Measurements from ENCODE around the gene SCT.

The SCT gene

DNA sequence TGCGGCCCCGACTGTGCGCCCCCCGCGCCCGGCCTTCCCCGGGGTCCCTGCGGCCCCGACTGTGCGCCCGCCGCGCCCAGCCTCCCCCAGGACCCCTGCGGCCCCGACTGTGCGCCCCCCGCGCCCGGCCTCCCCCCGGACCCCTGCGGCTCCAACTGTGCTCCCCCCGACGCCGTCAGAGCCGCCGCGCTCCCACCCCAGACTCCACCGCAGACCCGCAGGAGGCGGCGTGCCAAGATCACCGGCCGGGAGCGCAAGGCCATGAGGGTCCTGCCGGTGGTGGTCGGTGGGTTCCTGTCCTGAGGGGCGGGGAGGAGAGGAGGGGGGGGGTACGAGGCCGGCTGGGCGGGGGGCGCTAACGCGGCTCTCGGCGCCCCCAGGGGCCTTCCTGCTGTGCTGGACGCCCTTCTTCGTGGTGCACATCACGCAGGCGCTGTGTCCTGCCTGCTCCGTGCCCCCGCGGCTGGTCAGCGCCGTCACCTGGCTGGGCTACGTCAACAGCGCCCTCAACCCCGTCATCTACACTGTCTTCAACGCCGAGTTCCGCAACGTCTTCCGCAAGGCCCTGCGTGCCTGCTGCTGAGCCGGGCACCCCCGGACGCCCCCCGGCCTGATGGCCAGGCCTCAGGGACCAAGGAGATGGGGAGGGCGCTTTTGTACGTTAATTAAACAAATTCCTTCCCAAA is 13.2 kb upstream of the SCT start:
- Histone ChIP-seq H2AFZ (ENCODE audit: low read length) (no peak overlapping the region), H3K9me3 (ENCODE audit: low read length) (no peaks in the 10 kb centered on the region), H3K4me1 (ENCODE audit: insufficient read depth, low read length, severe bottlenecking) (no peaks in the 10 kb centered on the region), H3K9me2 (ENCODE audit: low read depth, low read length) (no peaks in the 10 kb centered on the region), H3K4me3 (ENCODE audit: low read depth, low read length, poor library complexity, severe bottlenecking) (no peak overlapping the region), H3K27me3 (ENCODE audit: insufficient read depth, low read length) (no peaks in the 10 kb centered on the region), H4K20me1 (ENCODE audit: insufficient read depth, low read length) (no peaks in the 10 kb centered on the region), H3K79me2 (ENCODE audit: insufficient read depth, low read length) (no peaks in the 10 kb centered on the region), H3F3A (ENCODE audit: insufficient read depth, low read length) (no peaks in the 10 kb centered on the region), H3K27ac (ENCODE audit: low read depth, low read length, poor library complexity, severe bottlenecking) (no peak overlapping the region), H3K36me3 (ENCODE audit: insufficient read depth, low read length) (peaks cover 5% of the 10 kb centered on the region; the same call in 1 of the 2 replicates), H3K9ac (ENCODE audit: low read length) (no peak overlapping the region), H3K4me2 (ENCODE audit: low read length) (no peak overlapping the region)
- no peak for TF ChIP-seq EZH2 (IDR thresholded peaks at IDR 0.05; ENCODE audit: borderline replicate concordance, low read length)
- TF ChIP-seq, protein P1, sequence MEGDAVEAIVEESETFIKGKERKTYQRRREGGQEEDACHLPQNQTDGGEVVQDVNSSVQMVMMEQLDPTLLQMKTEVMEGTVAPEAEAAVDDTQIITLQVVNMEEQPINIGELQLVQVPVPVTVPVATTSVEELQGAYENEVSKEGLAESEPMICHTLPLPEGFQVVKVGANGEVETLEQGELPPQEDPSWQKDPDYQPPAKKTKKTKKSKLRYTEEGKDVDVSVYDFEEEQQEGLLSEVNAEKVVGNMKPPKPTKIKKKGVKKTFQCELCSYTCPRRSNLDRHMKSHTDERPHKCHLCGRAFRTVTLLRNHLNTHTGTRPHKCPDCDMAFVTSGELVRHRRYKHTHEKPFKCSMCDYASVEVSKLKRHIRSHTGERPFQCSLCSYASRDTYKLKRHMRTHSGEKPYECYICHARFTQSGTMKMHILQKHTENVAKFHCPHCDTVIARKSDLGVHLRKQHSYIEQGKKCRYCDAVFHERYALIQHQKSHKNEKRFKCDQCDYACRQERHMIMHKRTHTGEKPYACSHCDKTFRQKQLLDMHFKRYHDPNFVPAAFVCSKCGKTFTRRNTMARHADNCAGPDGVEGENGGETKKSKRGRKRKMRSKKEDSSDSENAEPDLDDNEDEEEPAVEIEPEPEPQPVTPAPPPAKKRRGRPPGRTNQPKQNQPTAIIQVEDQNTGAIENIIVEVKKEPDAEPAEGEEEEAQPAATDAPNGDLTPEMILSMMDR (IDR thresholded peaks at IDR 0.05; ENCODE audit: low read length) = no peak

DNA sequence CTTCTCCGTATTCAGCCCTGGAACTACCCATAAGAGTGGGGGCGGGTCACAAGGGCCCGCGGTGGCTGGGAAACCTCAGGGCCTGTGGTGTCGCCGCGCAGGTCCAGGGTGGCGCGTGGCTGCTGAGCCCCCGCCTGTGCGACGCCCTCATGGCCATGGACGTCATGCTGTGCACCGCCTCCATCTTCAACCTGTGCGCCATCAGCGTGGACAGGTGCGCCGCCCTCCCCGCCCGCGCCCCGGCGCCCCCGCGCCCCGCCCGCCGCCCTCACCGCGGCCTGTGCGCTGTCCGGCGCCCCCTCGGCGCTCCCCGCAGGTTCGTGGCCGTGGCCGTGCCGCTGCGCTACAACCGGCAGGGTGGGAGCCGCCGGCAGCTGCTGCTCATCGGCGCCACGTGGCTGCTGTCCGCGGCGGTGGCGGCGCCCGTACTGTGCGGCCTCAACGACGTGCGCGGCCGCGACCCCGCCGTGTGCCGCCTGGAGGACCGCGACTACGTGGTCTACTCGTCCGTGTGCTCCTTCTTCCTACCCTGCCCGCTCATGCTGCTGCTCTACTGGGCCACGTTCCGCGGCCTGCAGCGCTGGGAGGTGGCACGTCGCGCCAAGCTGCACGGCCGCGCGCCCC is 12.5 kb upstream of the SCT start:
- Histone ChIP-seq H3K4me2 (ENCODE audit: low read length) (no peak overlapping the region), H3K4me1 (ENCODE audit: insufficient read depth, low read length, severe bottlenecking) (no peaks in the 10 kb centered on the region), H3K9me3 (ENCODE audit: low read length) (no peaks in the 10 kb centered on the region), H3K27ac (ENCODE audit: low read depth, low read length, poor library complexity, severe bottlenecking) (no peak overlapping the region), H3F3A (ENCODE audit: insufficient read depth, low read length) (no peaks in the 10 kb centered on the region), H3K9me2 (ENCODE audit: low read depth, low read length) (no peaks in the 10 kb centered on the region), H3K79me2 (ENCODE audit: insufficient read depth, low read length) (no peaks in the 10 kb centered on the region), H3K27me3 (ENCODE audit: insufficient read depth, low read length) (no peaks in the 10 kb centered on the region), H3K9ac (ENCODE audit: low read length) (no peak overlapping the region), H3K4me3 (ENCODE audit: low read depth, low read length, poor library complexity, severe bottlenecking) (no peak overlapping the region), H4K20me1 (ENCODE audit: insufficient read depth, low read length) (no peaks in the 10 kb centered on the region), H2AFZ (ENCODE audit: low read length) (no peak overlapping the region), H3K36me3 (ENCODE audit: insufficient read depth, low read length) (peaks cover 5% of the 10 kb centered on the region; the same call in 1 of the 2 replicates)
- TF ChIP-seq, protein P1 (IDR thresholded peaks at IDR 0.05; ENCODE audit: low read length) = no peak
- TF ChIP-seq EZH2 (IDR thresholded peaks at IDR 0.05; ENCODE audit: borderline replicate concordance, low read length) = no peak

DNA sequence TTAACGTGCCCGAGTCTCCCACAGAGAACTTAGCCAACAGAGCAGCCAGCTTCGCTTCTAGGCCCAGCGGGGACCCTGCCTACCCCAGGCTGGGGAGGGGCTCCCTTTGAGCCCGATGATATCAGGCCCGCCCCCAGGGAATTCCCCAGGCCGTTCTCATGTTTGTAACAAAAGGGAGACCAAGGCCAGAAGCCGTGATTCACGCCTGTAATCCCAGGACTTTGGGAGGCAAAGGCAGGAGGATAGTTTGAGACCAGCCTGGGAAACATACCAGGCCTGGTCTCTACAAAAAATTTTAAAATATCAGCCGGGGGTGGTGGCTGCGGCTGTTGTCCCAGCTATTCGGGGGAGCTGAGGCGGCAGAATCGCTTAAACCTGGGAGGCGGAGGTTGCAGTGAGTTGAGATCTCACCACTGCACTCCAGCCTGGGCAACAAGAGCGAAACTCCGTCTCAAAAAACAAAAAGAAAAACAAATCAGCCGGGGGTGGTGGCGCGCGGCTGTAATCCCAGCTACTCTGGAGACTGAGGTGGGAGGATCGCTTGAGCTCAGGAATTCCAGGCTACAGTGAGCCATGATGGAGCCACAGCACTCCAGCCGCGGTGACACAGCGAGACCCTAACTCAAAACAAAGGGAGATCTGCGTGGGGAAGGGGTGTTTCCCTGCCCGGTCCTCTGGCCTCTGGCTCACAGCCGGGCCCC is 11.8 kb upstream of the SCT start:
- Histone ChIP-seq H3K27me3 (ENCODE audit: insufficient read depth, low read length) (no peaks in the 10 kb centered on the region), H3K4me2 (ENCODE audit: low read length) (no peak overlapping the region), H2AFZ (ENCODE audit: low read length) (no peak overlapping the region), H3K27ac (ENCODE audit: low read depth, low read length, poor library complexity, severe bottlenecking) (no peak overlapping the region), H3K79me2 (ENCODE audit: insufficient read depth, low read length) (no peaks in the 10 kb centered on the region), H3F3A (ENCODE audit: insufficient read depth, low read length) (no peaks in the 10 kb centered on the region), H3K9me3 (ENCODE audit: low read length) (no peaks in the 10 kb centered on the region), H4K20me1 (ENCODE audit: insufficient read depth, low read length) (no peaks in the 10 kb centered on the region), H3K4me3 (ENCODE audit: low read depth, low read length, poor library complexity, severe bottlenecking) (no peak overlapping the region), H3K9ac (ENCODE audit: low read length) (no peak overlapping the region), H3K4me1 (ENCODE audit: insufficient read depth, low read length, severe bottlenecking) (no peaks in the 10 kb centered on the region), H3K36me3 (ENCODE audit: insufficient read depth, low read length) (no peaks in the 10 kb centered on the region), H3K9me2 (ENCODE audit: low read depth, low read length) (no peaks in the 10 kb centered on the region)
- TF ChIP-seq, protein P1 (IDR thresholded peaks at IDR 0.05; ENCODE audit: low read length) = no peak
- TF ChIP-seq EZH2 (IDR thresholded peaks at IDR 0.05; ENCODE audit: borderline replicate concordance, low read length) = no peak

All from OCI-LY1 (cell line).